HG02973 (cell line): ENCODE measurements around the gene PSMD13.

Source experiments
- ATAC-seq: cut with Tn5 transposase; IDR thresholded peaks from one replicate; pipeline ENCODE4 v1.9.1; 2021; ENCODE audit warnings: moderate library complexity; ENCODE audit not compliant: unreplicated experiment

Gene PSMD13

DNA sequence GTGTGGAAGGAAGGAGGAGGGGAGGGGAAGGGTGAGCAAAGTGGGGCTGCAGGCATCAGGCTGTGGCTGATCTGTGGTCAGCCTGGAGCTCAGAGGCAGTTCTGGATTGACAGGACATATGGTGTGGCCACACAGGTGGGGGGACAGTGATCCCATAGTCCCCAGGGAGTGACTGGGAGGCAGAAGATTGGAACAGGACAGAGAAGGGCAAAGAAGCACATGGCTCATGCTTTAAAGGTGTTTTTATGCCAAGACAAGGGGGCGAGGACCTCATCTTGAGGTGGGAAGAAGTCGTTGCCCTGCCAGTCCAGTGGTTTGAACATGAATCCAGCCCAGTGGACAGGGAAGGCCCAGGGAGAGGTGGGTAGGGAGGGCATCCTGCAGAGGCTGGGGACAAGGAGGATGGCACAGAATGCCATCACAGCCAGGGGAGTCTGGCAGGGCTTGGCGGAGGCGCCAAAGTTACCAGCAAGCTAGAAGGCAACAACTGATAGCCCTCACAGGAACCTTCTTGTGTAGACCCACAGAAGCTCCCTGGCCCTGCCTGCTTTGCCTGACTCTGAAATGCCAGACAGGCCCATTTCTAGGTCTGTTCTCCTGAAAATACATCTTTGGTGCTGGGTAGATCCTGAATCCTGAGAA, 32.7 kb upstream of the PSMD13 start:
- ATAC-seq: no peak

DNA sequence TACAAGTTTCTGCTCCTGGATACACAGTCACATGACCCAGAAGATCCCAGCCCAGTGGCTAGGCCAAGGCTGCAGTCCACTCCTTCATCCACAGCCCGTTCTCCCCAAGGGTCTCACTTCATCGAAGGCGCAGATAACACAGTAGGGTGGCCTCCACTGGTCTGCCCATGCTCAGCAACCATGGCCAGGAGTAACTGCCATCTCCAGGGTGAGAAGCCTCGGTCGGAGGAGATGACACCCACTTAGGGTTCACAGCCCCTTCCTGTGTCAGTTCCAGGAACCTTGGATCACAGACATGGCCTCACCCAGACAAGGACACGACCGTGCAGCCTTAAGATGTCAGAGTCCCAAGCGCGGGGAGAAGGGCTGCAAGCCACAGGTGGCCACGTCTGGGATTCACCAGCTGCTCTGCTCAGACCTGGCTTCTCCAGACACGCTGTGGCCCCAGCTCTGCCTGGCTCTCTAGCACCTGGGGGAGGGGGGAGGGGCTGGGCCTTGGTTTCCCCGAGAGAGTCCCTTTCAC, 32.1 kb upstream of the PSMD13 start:
- no peak for ATAC-seq

DNA sequence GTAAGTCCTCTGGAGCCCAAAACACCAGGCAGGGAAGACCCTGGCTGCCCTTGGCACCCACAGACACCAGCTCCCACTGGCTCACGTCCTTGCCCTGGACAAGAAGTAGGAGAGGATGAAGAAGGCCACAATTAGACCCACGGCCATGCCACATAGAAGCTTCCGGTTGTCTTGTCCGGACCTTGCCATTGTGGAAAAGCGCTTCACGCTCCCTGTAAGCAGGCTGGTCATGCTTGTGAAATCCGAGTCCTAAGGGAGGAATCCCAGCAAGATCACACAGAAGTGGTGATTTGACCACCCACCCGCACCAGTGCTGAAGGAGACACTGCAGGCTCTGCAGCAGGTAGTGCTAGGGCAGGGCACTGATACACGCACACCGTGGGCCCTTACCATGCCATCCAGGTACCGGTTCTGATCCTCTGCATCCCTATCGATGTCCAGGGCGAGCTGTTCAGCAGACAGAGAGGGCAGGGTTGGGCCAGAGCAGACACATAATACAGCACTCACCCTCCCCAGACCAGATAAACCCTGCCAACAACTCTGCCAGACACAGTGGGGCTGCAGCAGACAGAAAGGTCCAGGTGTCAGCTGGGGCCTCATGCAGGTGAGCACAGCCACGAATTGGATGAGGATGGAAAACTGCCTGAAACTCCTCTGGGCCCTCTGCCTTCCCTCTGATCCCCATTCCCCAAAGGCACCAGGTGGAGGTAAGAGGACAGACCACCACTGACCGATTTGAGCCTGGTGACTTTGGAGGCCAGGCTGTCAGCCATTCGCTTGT, 31.4 kb upstream of the PSMD13 start:
- no peak for ATAC-seq

DNA sequence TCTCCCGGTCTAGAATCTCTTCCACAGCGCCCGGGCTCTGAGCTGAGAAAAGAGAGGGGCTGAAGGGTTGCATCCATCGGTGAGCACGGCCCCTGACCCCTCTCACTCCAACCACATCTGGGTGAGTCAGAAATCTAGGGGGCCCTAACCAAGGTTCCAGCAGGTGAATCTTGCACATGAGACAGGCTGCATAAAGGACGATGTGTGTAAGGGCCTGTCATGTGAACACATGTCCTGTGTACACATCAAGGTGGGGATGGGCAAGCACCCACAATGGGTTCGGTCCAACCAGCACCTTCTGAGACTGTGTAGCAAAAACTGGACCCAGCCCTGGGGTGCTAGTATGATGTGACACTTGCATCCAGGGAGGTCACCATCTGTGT, 30.8 kb upstream of the PSMD13 start:
- no peak for ATAC-seq

DNA sequence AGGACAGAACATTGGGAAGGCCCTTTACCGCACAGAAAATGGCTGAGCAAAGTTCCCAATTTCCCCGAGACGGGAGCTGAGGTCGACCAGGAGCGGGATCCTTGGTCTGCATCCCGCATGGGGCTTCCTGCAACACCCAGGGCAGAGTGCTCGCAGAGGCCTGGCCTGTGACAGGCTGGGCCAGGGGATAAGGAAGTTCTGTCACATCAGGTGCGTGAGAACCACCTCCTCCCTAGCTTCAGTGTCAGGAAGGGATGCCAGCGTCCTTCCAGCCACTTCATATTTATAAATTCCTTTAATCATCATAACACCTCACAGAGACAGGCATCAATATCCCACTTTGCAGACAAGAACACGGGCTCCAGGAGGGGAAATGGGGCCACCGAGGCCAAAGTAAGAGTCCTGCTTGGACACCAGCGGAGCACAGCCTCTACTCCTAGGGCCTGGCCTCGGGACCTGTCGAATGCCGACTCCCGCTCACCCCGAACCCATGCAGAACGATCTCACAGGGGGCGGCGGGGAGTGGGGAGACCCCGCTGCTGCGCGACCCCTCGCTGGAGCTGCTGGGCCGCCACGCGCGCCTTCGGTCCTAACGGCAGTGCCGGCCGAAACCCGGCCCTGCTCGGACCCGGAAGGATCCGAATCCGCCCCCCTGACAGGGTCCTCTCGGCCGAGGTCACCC, 30.1 kb upstream of the PSMD13 start:
- peak; percentile 1 for ATAC-seq

DNA sequence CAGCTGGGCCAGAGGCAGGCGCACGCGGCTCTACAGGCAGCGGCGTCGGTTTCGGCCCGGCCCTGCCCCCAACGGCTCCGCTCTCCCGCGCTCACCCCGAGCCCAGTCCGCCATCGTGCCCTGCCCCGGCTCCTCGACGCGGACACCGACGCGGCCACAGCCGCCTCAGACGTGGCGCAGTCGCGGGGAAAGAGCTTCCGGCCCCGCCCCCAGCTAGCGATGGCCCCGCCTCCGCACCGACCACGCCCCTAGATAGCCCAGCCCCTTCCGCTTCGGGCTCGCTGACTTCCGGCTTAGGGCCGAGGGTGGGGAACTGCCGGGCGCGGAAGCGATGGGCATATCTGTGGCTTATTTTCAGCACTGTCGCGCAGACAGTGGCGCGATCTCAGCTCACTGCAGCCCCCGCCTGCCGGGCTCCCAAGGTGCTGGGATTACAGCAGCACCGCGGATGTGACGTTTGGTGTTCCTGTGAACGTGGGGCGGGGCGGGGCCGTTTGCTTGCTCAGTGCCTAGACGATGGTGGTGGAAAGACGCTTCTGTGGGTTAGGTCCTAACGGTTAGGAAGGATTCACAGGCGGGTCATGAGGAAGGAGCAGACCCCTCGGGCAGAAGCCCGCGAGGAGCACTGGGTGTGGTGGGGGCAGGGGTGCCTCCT, 29.4 kb upstream of the PSMD13 start, which contains the start of the genes BET1L and RIC8A:
TSS of gene BET1L (minus strand) at position 192 of the 655 bp plus-strand sequence. CDS start at position 114, 78 bp downstream.
TSS of gene RIC8A (plus strand) at position 501 of the 655 bp plus-strand sequence. CDS start 1,147 bp downstream, outside the sequence.
- peak; percentile 68 for ATAC-seq

DNA sequence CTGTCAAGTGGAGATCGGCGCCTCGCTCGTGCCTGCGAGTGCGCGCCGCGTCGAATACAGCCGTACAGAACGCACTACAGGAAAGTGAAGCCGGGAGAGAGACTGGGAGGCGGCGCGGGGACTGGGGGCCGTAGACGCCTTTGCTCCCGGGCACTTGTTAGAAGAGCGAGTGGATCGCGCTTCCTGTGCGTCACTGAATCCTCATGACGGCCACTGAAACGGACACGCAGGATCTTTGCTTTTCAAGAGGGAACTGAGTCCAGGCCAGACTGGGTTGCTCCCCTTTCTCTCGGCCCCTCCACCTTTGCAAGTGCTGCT, 29.0 kb upstream of the PSMD13 start:
- no peak for ATAC-seq

DNA sequence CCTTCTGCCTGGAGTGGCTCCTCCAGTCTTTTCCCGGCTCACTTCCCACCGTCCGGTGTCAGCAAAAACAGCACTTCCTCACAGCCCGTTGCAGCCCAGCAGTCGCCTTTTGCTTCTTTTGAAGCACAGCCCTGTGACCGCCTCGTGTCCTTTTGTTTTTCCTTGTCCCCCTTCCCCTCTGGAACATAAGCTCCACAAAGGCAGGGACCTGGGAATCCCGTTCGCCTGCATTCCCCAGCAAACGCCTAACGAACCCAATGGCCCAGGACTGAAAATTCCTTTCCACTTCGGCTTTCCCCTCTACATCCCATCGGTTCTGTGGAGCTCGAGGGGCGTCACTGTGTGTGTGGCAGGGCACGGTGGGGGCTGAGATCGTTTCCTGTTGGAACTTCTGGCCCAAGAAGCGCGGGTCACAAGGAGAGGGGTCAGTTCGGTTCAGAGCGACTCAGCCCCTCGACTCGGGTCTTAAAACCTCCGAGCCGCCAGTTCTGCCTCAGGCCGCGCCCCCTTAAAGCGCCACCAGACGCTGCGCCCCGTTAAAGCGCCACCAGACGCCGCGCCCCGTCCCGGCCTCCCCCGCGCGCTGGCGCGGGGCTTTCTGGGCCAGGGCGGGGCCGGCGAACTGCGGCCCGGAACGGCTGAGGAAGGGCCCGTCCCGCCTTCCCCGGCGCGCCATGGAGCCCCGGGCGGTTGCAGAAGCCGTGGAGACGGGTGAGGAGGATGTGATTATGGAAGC, 28.4 kb upstream of the PSMD13 start:
- ATAC-seq: no peak

DNA sequence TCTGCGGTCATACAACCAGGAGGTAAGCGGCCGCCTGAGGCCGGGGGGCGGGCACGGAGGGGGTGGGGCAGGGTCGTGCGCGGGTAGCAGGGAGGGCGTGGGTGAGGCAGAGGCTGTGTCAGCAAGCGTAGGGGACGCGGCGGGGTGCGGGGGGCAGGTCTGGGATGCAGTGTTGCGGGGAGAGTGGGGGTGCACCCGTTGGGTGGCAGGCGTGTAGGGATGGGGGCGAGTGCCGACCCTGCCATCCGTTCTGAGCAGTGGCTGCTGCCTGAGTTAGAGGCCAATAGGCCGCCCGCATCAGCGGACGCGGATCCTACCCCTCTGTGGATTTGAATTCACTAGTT, 27.9 kb upstream of the PSMD13 start:
- ATAC-seq: no peak

DNA sequence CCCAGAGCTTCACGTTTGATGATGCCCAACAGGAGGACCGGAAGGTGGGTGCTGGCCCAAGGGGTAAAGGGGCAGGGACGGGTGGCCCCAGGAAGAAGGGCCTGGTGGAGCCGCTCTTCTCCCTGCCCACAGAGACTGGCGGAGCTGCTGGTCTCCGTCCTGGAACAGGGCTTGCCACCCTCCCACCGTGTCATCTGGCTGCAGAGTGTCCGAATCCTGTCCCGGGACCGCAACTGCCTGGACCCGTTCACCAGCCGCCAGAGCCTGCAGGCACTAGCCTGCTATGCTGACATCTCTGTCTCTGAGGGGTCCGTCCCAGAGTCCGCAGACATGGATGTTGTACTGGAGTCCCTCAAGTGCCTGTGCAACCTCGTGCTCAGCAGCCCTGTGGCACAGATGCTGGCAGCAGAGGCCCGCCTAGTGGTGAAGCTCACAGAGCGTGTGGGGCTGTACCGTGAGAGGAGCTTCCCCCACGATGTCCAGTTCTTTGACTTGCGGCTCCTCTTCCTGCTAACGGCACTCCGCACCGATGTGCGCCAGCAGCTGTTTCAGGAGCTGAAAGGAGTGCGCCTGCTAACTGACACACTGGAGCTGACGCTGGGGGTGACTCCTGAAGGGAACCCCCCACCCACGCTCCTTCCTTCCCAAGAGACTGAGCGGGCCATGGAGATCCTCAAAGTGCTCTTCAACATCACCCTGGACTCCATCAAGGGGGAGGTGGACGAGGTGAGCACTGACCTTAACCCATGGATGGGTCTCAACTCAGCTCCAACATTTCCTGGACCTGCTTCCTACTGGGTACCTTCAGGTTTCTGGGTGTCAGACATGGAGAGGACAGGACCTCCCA, 27.3 kb upstream of the PSMD13 start:
- ATAC-seq: no peak

DNA sequence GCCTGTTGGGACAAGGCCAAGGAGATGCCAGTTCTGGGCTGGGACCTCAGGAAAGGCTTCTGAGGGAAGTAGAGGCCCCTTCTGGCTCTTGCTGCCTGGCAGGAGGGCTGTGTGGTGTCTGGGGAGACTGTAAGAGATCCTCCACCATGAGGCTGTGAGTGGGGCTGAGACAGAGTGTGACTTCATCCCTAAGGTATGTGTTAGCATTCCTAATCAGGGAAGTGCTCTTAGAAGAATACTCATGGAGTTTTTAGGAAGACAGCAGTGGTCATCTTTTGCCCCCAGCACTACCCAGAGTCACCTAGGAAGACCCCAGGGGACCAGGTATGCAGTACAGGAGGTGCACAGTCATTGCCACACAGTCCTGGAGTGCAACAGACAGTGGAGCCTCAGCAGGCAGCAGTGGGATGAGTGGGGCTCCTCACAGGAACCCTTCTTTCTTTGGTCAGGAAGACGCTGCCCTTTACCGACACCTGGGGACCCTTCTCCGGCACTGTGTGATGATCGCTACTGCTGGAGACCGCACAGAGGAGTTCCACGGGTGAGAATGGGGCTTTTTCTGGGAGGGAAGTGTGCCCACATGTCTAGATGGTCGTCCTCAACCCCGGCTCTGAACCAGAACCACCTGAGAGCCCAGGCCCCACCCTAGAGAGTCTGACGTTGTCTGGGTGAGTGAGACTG, 26.5 kb upstream of the PSMD13 start:
- no peak for ATAC-seq

DNA sequence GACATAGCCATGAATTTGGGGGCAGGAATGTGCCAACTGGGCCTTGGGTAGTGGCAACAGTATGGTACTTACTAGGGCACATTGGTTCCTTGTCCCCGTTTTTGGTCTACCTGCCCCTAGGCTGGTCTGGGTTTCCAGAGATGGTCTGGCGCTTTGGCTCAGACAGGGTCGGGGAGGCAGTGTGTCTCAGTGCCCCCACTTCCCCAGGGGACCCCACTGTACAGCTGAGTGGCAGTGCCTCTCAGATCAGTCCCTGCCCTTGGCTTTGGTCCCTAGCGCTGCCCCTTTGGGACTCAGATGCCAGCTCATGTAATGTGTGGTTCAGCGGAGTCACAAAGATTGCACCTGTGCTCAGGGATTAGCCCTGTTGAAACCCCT, 26.0 kb upstream of the PSMD13 start:
- ATAC-seq: no peak

DNA sequence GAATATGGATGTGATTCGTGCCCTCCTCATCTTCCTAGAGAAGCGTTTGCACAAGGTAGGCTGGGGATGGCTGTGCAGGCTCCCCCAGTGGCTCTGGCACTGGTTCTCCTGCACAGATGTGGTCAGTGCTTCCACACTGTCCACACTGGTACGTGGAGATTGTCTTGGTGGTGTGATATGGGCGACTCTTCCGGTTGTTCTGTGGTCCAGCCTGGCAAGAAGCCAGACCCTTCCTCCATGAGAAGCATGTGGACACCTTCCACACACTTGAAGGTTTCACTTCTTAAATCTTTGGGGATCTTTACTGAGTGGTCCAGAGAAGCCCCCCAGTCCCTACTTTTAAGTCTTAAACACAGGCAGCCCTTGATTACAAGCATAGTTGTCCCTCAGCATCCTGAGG, 25.5 kb upstream of the PSMD13 start:
- no peak for ATAC-seq

DNA sequence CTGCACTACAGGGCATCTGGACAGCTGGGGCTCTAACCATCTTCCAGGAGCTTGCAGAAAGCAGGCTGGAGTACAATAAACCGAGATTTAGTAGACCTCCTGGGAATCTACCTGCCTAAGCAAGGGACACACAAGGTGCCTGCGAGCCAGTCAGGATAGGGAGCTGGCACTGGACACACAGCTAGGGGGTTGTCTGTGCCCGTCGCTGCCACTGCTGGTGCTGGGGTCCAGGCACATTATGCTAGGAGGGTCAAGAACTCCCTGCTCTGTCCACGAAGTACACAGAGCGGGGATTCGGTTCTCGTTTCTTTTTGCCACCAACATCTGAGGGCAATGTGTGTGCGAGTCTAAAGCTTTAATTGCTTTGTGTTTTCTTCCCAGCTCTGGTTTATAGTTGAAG, 25.0 kb upstream of the PSMD13 start:
- ATAC-seq: no peak

DNA sequence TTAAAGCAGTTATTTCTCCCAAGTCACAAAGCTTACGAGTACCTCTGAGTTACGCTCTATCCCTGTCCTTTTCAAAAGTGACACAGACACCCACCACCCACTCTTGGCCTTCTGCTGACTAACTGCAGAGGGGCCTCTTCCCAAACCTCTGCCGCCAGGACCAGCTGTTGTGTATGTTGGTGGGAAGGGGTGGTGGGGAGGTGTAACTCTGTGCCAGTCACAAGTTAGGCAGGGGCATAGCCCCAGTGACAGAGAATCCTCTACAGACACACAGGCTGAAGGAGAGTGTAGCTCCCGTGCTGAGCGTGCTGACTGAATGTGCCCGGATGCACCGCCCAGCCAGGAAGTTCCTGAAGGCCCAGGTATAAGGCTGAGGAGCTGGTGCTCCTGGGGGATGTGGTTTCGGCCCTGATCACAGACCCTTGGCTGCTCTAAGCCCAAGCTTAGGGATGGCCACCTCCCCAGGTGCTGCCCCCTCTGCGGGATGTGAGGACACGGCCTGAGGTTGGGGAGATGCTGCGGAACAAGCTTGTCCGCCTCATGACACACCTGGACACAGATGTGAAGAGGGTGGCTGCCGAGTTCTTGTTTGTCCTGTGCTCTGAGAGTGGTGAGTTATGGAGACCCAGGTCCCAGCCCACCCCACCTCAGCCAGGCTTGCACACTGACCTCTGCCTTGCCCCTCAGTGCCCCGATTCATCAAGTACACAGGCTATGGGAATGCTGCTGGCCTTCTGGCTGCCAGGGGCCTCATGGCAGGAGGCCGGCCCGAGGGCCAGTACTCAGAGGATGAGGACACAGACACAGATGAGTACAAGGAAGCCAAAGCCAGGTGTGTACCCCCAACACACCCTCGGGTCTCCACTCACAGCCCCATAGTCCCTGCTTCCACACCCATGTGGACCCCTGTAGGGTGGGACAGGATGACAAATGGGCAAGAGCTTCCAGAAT, 24.4 kb upstream of the PSMD13 start:
- no peak for ATAC-seq

DNA sequence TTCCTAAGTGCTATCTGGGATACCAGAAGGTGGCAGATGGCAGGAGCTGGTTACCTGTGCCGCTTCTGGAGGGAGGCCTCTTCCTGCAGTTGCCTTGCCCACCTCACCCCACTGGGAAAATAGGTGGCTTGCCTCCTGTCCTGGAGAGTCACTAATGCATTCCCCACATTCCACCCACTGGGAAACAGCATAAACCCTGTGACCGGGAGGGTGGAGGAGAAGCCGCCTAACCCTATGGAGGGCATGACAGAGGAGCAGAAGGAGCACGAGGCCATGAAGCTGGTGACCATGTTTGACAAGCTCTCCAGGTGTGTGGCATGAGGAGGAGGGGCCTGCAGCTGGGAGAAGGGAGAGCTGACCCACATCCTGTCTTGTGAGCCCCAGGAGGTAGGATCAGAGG, 23.7 kb upstream of the PSMD13 start:
- no peak for ATAC-seq

DNA sequence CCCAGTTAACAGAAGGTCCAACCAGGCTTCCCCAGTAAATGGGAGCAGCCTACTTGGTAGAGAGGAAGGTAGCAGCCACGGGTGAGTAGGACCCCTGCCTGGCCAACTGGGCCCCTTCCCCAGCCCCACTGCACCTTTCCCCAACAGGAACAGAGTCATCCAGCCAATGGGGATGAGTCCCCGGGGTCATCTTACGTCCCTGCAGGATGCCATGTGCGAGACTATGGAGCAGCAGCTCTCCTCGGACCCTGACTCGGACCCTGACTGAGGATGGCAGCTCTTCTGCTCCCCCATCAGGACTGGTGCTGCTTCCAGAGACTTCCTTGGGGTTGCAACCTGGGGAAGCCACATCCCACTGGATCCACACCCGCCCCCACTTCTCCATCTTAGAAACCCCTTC, 22.7 kb upstream of the PSMD13 start:
- no peak for ATAC-seq

DNA sequence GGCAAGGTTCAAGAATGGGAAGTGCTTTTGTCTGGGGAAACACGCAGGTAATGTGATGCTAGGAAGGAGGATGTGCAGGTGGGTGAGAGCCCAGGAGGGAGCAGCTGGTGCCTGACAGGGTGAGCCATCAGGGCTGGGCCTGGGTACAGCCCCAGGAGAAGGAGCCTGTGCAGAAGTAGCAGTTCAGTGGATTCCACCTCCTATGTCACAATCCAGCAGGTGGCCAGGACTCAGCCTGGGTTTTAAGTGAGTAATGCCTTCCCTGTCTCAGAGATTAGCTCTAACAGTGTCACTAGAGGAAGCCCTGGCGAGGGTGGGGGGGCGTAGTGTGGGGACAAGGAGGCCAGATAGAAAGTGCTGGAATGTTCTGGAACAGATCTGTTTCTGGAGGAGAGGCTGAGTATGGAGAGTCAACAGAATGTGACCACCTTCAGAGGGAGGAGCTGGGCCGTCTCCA, 21.2 kb upstream of the PSMD13 start:
- ATAC-seq: no peak
